PC-3 (cell line): ENCODE results near the gene FBLN1. TPM values are rescaled to one million over a fixed set of nuclear protein-coding genes. Genes with fewer than 3 reads are reported as not detected.

Experiments used
- ATAC-seq: fragments of 200-7000 bp; cut with Tn5 transposase; 2 replicates; pipeline ENCODE4 v1.9.1; 2020; ENCODE audit warnings: mild to moderate bottlenecking, moderate library complexity
- BruUV-seq: library from RNA; stranded (reverse); fragments of 400-500 nt; replicated peaks from 2 replicates; lab custom pipeline; 2021; lab: Mats Ljungman, UMichigan
- CTCF ChIA-PET: fragments of 300-600 bp; sonication (Branson Sonifier 250); formaldehyde crosslinking; loops from one replicate; lab custom pipeline; 2022; ENCODE audit warnings: antibody characterized with exemption; lab: Charles Lee
- POLR2A ChIA-PET: fragments of 300-600 bp; sonication (Branson Sonifier 250); formaldehyde crosslinking; loops from one replicate; lab custom pipeline; 2022; ENCODE audit warnings: antibody characterized with exemption; ENCODE audit not compliant: unreplicated experiment; lab: Charles Lee
- DNase-seq: peaks from one replicate; pipeline ENCODE4 v3.0.0-alpha.2; 2015
- H2AFZ ChIP-seq: fragments of 300-600 bp; sonication (generic); 2 replicates; pipeline ENCODE4 v1.6.0; 2016; ENCODE audit warnings: antibody characterized with exemption, low read length
- H3F3A ChIP-seq: fragments of 300-600 bp; sonication (generic); one replicate; pipeline ENCODE4 v1.6.0; 2017; ENCODE audit warnings: antibody characterized with exemption, low read length, control low read depth, mild to moderate bottlenecking; ENCODE audit not compliant: unreplicated experiment
- H3K27ac ChIP-seq: fragments of 300-600 bp; sonication (generic); 2 replicates; pipeline ENCODE4 v1.5.1; 2016; ENCODE audit warnings: mild to moderate bottlenecking, low read length
- H3K27me3 ChIP-seq: fragments of 300-600 bp; sonication (generic); 2 replicates; pipeline ENCODE4 v1.6.1; 2016; ENCODE audit warnings: low read length, mixed read lengths
- H3K36me3 ChIP-seq: fragments of 300-600 bp; sonication (generic); 2 replicates; pipeline ENCODE4 v1.6.1; 2016; ENCODE audit warnings: low read depth, mixed run types, low read length, mixed read lengths
- H3K4me1 ChIP-seq: fragments of 300-600 bp; sonication (generic); 2 replicates; pipeline ENCODE4 v1.5.1; 2016; ENCODE audit warnings: low read length; ENCODE audit not compliant: insufficient read depth
- H3K4me2 ChIP-seq: fragments of 300-600 bp; sonication (generic); 2 replicates; pipeline ENCODE4 v1.6.0; 2016; ENCODE audit warnings: low read length
- H3K4me3 ChIP-seq: fragments of 300-600 bp; sonication (generic); 2 replicates; pipeline ENCODE4 v1.5.1; 2016; ENCODE audit warnings: mild to moderate bottlenecking, low read length, mixed read lengths
- H3K79me2 ChIP-seq: fragments of 300-600 bp; sonication (generic); 2 replicates; pipeline ENCODE4 v1.6.1; 2017; ENCODE audit warnings: low read length, mixed read lengths
- H3K9ac ChIP-seq: fragments of 300-600 bp; sonication (generic); 2 replicates; pipeline ENCODE4 v1.6.0; 2016; ENCODE audit warnings: mild to moderate bottlenecking, low read length
- H3K9me2 ChIP-seq: fragments of 300-600 bp; sonication (generic); replicated peaks from 2 replicates; pipeline ENCODE4 v1.6.1; 2016; ENCODE audit warnings: mixed run types, low read length, mixed read lengths
- H3K9me3 ChIP-seq: fragments of 300-600 bp; sonication (generic); 2 replicates; pipeline ENCODE4 v1.6.1; 2016; ENCODE audit warnings: low read length, mixed read lengths
- H4K20me1 ChIP-seq: fragments of 300-600 bp; sonication (generic); 2 replicates; pipeline ENCODE4 v1.6.1; 2016; ENCODE audit warnings: low read length, mixed read lengths
- CTCF ChIP-seq: fragments of 300-600 bp; sonication (generic); conservative IDR thresholded peaks from 2 replicates; pipeline ENCODE4 v1.5.1; 2017; ENCODE audit warnings: antibody characterized with exemption, low read depth, mild to moderate bottlenecking, low read length
- EZH2 ChIP-seq: fragments of 300-600 bp; sonication (generic); IDR thresholded peaks from one replicate; pipeline ENCODE4 v1.6.1; 2017; ENCODE audit warnings: antibody characterized with exemption, mild to moderate bottlenecking, low read length; ENCODE audit not compliant: unreplicated experiment
- EZH2phosphoT487 ChIP-seq: fragments of 300-600 bp; sonication (generic); IDR thresholded peaks from 2 replicates; pipeline ENCODE4 v1.6.1; 2018; ENCODE audit warnings: mild to moderate bottlenecking, antibody characterized with exemption, low read length, borderline replicate concordance
- intact Hi-C: fragments of 100-400 bp; cut with micrococcal nuclease; formaldehyde crosslinking; loops from 2 replicates; pipeline ENCODE4 v1.9.0; 2023
- total RNA-seq: library from RNA; depleted of rRNA; stranded (reverse); fragments of >200 nt; gene quantifications from 2 replicates; pipeline ENCODE4 v1.2.3, GENCODE V29; 2014

Gene FBLN1
- total RNA-seq, 1 experiment from 2014 or later, result 13.4 TPM

DNA sequence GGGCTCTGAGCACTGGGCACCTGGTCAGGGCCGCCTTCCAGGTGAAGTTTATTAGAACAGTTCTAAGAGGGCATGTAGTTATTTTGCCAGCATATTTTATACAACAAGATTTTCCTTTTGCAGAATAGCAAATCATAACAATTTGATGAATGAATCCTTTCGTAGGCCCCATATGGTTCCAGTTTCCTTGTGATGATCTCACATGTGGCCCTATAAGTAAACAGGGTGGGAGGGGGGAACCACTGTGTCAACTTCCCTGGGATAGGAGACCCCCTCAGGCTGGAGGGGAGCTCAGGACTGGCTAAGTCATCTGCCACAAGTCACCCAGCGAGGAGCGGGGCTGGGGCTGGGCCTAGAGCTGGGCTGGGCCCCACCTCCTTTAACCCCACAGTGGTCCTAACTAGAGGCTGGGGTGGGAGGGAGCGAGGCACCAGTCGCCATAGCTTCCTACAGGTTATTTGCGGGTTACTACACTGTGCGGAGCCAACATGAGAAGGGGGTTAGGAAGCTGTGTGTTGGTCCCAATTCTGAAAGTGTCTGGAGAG is 4.2 kb downstream of the FBLN1 start:
- Histone ChIP-seq H3K4me1 (no peaks in the 10 kb centered on the region; the same call in 1 of the 2 replicates), H3K9me2 (no peaks in the 10 kb centered on the region), H3K9me3 (no peaks in the 10 kb centered on the region), H3F3A (no peaks in the 10 kb centered on the region), H3K36me3 (no peaks in the 10 kb centered on the region), H3K79me2 (no peaks in the 10 kb centered on the region), H3K27me3 (no peaks in the 10 kb centered on the region), H4K20me1 (no peaks in the 10 kb centered on the region), H3K4me3 (no peak overlapping the region), H3K9ac (no peak overlapping the region), H2AFZ (no peak overlapping the region), H3K27ac (no peak overlapping the region), H3K4me2 (no peak overlapping the region)
- intact Hi-C loops, result no loop called here
- DNase-seq (no peak), ATAC-seq (no peak)
- no TSS peak for BruUV-seq
- CTCF ChIA-PET, result no interaction called here
- POLR2A ChIA-PET, result no interaction called here
- TF ChIP-seq CTCF (no peak), EZH2 (no peak), EZH2phosphoT487 (no peak)

DNA sequence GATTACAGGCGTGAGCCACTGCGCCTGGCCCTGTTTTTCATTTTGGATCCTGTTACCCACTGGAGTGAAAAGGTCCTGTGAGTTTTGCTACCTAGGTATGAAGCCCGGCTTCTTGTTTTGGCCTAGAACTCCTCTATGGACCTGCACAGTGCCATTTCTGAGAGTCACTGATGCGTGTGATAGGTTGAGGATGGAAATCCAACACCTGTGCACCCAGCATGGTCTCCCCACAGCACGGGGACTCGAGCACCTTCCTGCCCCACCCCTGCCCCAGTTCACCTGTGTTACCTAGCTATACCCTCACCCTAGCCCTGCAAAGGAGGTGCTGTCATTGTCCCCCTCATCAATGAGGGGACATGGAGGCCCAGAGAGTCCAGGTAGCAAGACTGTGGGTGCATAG is 5.1 kb downstream of the FBLN1 start:
- CTCF ChIA-PET, result no interaction called here
- no peak for ATAC-seq
- TF ChIP-seq EZH2phosphoT487 (no peak), EZH2 (no peak), CTCF (no peak)
- intact Hi-C loops, result no loop called here
- no peak overlapping the region for H3K4me2 ChIP-seq
- no TSS peak for BruUV-seq
- H2AFZ ChIP-seq, result no peak overlapping the region
- H3K27me3 ChIP-seq, result no peaks in the 10 kb centered on the region
- H3F3A ChIP-seq, result no peaks in the 10 kb centered on the region
- no peak overlapping the region for H3K4me3 ChIP-seq
- no peak for DNase-seq
- H3K9me3 ChIP-seq, result no peaks in the 10 kb centered on the region
- no peaks in the 10 kb centered on the region for H4K20me1 ChIP-seq
- no peaks in the 10 kb centered on the region for H3K9me2 ChIP-seq
- POLR2A ChIA-PET, result no interaction called here
- no peaks in the 10 kb centered on the region for H3K79me2 ChIP-seq
- no peaks in the 10 kb centered on the region; the same call in 1 of the 2 replicates for H3K4me1 ChIP-seq
- no peaks in the 10 kb centered on the region for H3K36me3 ChIP-seq
- H3K9ac ChIP-seq, result no peak overlapping the region
- H3K27ac ChIP-seq, result no peak overlapping the region

GRCh38 chr22:45508814-45509213 is 6.1 kb downstream of the FBLN1 start:
- H3K4me1 ChIP-seq, result no peaks in the 10 kb centered on the region
- no peaks in the 10 kb centered on the region for H4K20me1 ChIP-seq
- H3F3A ChIP-seq, result no peaks in the 10 kb centered on the region
- ChIA-PET POLR2A (no interaction called here), CTCF (no interaction called here)
- no peak overlapping the region for H3K4me2 ChIP-seq
- H3K27me3 ChIP-seq, result no peaks in the 10 kb centered on the region
- TF ChIP-seq EZH2 (no peak), EZH2phosphoT487 (no peak), CTCF (no peak)
- intact Hi-C loops, result no loop called here
- no peaks in the 10 kb centered on the region for H3K79me2 ChIP-seq
- H3K27ac ChIP-seq, result no peak overlapping the region
- H3K36me3 ChIP-seq, result no peaks in the 10 kb centered on the region
- H3K9me2 ChIP-seq, result no peaks in the 10 kb centered on the region
- ATAC-seq, result no peak
- no peak overlapping the region for H3K9ac ChIP-seq
- H3K4me3 ChIP-seq, result no peak overlapping the region
- DNase-seq, result no peak
- no peaks in the 10 kb centered on the region for H3K9me3 ChIP-seq
- no TSS peak for BruUV-seq
- H2AFZ ChIP-seq, result no peak overlapping the region
